ENCODE data around the gene RASSF4. TPM values are rescaled to one million over a fixed set of nuclear protein-coding genes. Genes with fewer than 3 reads are reported as not detected.

RASSF4 gene
- total RNA-seq, 1 donor from 2014 or later: 67.6 TPM

GRCh38 chr10:44933451-44934321, 25.9 kb upstream of the RASSF4 start:
- no peak for TF ChIP-seq CTCF (IDR thresholded peaks at IDR 0.05; ENCODE audit: insufficient read depth, low read length, poor library complexity, severe bottlenecking)
- H3K4me3 ChIP-seq (ENCODE audit: low read depth, low read length): no peak overlapping the region
- no peak for DNase-seq (ENCODE audit: low read depth)
- no peaks in the 10 kb centered on the region for H3K36me3 ChIP-seq (ENCODE audit: control insufficient read depth, insufficient read depth, low read length)
- no peaks in the 10 kb centered on the region for H3K27me3 ChIP-seq (ENCODE audit: control insufficient read depth, insufficient read depth, low read length)

- no peak for DNase-seq (ENCODE audit: low read depth)
- TF ChIP-seq CTCF (IDR thresholded peaks at IDR 0.05; ENCODE audit: insufficient read depth, low read length, poor library complexity, severe bottlenecking): no peak
- no peak overlapping the region for H3K4me3 ChIP-seq (ENCODE audit: low read depth, low read length)
- H3K27me3 ChIP-seq (ENCODE audit: control insufficient read depth, insufficient read depth, low read length): no peaks in the 10 kb centered on the region
- no peaks in the 10 kb centered on the region for H3K36me3 ChIP-seq (ENCODE audit: control insufficient read depth, insufficient read depth, low read length)
Measured at GRCh38 chr10:44934416-44935200, 25.0 kb upstream of the RASSF4 start.

GRCh38 chr10:44935201-44935965, 24.2 kb upstream of the RASSF4 start:
- Histone ChIP-seq H3K4me3 (ENCODE audit: low read depth, low read length) (no peak overlapping the region), H3K36me3 (ENCODE audit: control insufficient read depth, insufficient read depth, low read length) (no peaks in the 10 kb centered on the region), H3K27me3 (ENCODE audit: control insufficient read depth, insufficient read depth, low read length) (no peaks in the 10 kb centered on the region)
- DNase-seq (ENCODE audit: low read depth): peak; percentile 89
- TF ChIP-seq CTCF (IDR thresholded peaks at IDR 0.05; ENCODE audit: insufficient read depth, low read length, poor library complexity, severe bottlenecking): no peak

- DNase-seq (ENCODE audit: low read depth): no peak
- no peak overlapping the region for H3K4me3 ChIP-seq (ENCODE audit: low read depth, low read length)
- no peak for TF ChIP-seq CTCF (IDR thresholded peaks at IDR 0.05; ENCODE audit: insufficient read depth, low read length, poor library complexity, severe bottlenecking)
- no peaks in the 10 kb centered on the region for H3K27me3 ChIP-seq (ENCODE audit: control insufficient read depth, insufficient read depth, low read length)
- H3K36me3 ChIP-seq (ENCODE audit: control insufficient read depth, insufficient read depth, low read length): no peaks in the 10 kb centered on the region
Measured at GRCh38 chr10:44935966-44936295, 23.7 kb upstream of the RASSF4 start.

- no peaks in the 10 kb centered on the region for H3K36me3 ChIP-seq (ENCODE audit: control insufficient read depth, insufficient read depth, low read length)
- H3K4me3 ChIP-seq (ENCODE audit: low read depth, low read length): no peak overlapping the region
- TF ChIP-seq CTCF (IDR thresholded peaks at IDR 0.05; ENCODE audit: insufficient read depth, low read length, poor library complexity, severe bottlenecking): no peak
- DNase-seq (ENCODE audit: low read depth): no peak
- H3K27me3 ChIP-seq (ENCODE audit: control insufficient read depth, insufficient read depth, low read length): no peaks in the 10 kb centered on the region
Measured at GRCh38 chr10:44936314-44936975, 23.2 kb upstream of the RASSF4 start.
